ENCODE data around the gene FCRLB.
"Not testable (repeated sequence)": the region's sequence is repeated elsewhere in the genome, so short reads cannot be mapped to it uniquely, and the experiment has no call there.

FCRLB gene

DNA sequence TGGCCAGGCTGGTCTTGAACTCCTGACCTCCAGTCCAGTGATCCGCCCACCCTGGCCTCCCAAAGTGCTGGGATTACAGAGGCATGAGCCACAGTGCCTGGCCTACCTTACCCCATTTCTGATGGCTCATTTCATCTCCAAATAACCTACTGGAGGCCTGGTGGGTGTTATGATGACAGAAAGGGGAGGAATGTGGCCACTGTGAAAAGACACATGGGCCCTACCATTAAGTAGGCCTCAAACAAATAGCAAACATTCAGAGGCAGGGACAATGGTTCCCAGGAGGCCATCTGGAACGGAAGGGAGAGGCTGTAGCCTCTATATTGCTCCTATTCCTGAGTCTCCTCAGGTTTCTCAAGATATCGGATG lies 15.2 kb upstream of the FCRLB start:
- Mint-ChIP-seq H3K36me3 (ENCODE audit: low read depth) (no peaks in the 10 kb centered on the region), H3K9me3 (no peaks in the 10 kb centered on the region), H3K4me1 (ENCODE audit: low read depth) (peaks cover 15% of the 10 kb centered on the region), H3K4me3 (no peak overlapping the region), H3K27me3 (peaks cover 42% of the 10 kb centered on the region), H3K27ac (no peak overlapping the region)
- intact Hi-C loops (cut with micrococcal nuclease): no loop called here

DNA sequence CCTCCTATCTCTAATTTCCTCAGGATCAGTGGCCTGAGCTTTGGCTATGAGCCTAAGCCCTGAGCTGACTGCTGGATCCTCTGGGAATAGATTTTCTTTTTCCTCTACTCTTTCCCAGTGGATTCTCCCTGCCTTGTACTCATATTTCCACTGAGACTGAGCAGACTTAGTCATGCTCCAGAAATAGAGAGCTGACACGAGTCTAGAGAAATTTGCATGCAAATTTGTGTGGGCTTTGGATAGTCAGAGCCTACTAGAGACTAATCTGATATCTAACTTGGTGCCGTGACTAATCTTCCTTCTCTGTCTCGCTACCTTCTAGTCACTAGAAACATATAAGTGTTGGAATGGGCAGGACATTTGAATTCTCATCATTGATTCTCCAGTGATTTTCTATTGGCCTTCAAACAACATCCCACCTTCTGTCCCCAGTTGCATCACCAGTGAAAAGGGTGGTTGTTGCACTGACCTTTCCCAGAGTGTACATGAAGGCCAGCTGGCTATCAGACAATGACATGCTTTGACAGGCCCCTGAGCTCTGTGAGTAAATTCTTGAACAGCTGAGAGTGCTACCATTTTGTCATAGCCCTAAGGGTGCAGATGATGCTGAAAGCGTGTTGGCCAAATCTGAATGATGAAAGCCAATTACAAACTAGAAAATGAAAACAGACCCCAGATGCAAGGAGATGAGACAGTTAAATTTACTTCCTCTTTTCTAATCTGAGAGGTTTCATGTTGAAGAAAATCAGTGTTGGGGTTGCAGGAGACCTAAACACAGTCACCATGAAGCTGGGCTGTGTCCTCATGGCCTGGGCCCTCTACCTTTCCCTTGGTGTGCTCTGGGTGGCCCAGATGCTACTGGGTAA lies 14.6 kb upstream of the FCRLB start, which contains the start of gene FCRLA:
FCRLA (plus strand) TSS at position 748 of the 866 bp plus-strand sequence; CDS start at position 784, 36 bp downstream.
- intact Hi-C loops (cut with micrococcal nuclease): no loop called here

DNA sequence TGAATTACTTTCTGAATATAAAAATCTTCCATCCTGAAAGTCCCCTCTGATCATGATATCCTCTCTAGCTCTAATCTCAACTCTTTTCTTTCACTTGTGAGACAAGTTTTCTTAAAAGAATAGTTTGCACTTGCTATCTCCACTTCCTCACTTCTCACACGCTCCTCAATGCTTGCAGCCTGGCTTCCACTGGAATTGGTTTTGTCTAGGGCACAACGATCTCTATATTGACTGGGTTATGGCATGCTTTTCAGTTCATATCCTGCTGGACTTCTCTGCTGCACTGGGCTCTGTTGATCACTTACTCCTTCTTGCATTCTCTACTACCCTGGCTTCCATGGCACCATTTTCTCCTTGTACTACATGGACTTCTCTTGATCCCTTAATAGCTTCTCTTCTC lies 13.8 kb upstream of the FCRLB start:
- Mint-ChIP-seq H3K4me3 (no peak overlapping the region), H3K27me3 (peaks cover 44% of the 10 kb centered on the region), H3K9me3 (no peaks in the 10 kb centered on the region), H3K27ac (no peak overlapping the region), H3K36me3 (ENCODE audit: low read depth) (no peaks in the 10 kb centered on the region), H3K4me1 (ENCODE audit: low read depth) (peaks cover 22% of the 10 kb centered on the region)
- intact Hi-C loops (cut with micrococcal nuclease): no loop called here

More for the DNA sequence above, 14.6 kb upstream of the FCRLB start, which contains the start of gene FCRLA:
- Mint-ChIP-seq H3K27me3 (peaks cover 44% of the 10 kb centered on the region), H3K4me3 (no peak within 1 kb of the TSS), H3K4me1 (ENCODE audit: low read depth) (peaks cover 17% of the 10 kb centered on the region), H3K36me3 (ENCODE audit: low read depth) (no peaks in the 10 kb centered on the region), H3K27ac (no peak within 1 kb of the TSS), H3K9me3 (no peaks in the 10 kb centered on the region)

DNA sequence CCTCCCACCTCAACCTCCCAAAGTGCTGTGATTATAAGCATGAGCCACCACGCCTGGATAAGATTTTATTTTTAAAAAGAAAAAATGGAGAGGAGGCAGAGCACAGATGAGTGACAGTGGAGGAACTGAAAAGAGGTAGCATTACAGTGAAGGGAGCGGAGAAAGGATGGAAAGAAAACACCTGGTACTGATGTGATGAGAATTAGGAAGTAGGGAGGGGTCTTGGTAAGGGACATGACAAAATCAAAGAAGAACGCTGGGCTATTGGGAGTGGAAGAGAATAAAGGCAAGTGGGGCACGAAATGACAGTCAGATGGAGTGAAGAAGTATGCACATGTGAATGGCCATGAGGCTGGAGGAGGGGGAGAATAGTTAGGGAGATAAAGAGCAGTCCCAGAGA lies 12.0 kb upstream of the FCRLB start:
- Mint-ChIP-seq H3K36me3 (ENCODE audit: low read depth) (no peaks in the 10 kb centered on the region), H3K27me3 (peaks cover 43% of the 10 kb centered on the region)
- intact Hi-C loops (cut with micrococcal nuclease): no loop called here

DNA sequence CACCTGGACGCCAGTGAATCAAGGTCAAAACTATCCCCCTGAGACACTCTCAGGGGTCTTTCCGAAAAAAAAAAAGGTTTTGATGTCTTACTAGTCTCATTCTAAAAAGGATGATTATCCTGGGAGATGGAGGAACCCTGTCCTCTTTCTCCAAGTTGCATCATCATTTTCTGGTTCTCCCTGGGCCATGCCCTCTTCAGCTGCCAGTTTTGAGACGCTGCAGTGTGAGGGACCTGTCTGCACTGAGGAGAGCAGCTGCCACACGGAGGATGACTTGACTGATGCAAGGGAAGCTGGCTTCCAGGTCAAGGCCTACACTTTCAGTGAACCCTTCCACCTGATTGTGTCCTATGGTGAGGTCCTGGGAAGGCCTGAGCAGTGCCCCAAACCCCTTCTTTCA lies 10.8 kb upstream of the FCRLB start:
- intact Hi-C loops (cut with micrococcal nuclease): no loop called here
- Mint-ChIP-seq H3K4me1 (ENCODE audit: low read depth) (peaks cover 25% of the 10 kb centered on the region), H3K27ac (no peak overlapping the region), H3K4me3 (no peak overlapping the region), H3K27me3 (peaks cover 55% of the 10 kb centered on the region), H3K36me3 (ENCODE audit: low read depth) (no peaks in the 10 kb centered on the region), H3K9me3 (no peaks in the 10 kb centered on the region)

More for the DNA sequence above, 12.0 kb upstream of the FCRLB start:
- H3K9me3 Mint-ChIP-seq: no peaks in the 10 kb centered on the region
- no peak overlapping the region for H3K4me3 Mint-ChIP-seq
- peaks cover 22% of the 10 kb centered on the region for H3K4me1 Mint-ChIP-seq (ENCODE audit: low read depth)
- no peak overlapping the region for H3K27ac Mint-ChIP-seq

DNA sequence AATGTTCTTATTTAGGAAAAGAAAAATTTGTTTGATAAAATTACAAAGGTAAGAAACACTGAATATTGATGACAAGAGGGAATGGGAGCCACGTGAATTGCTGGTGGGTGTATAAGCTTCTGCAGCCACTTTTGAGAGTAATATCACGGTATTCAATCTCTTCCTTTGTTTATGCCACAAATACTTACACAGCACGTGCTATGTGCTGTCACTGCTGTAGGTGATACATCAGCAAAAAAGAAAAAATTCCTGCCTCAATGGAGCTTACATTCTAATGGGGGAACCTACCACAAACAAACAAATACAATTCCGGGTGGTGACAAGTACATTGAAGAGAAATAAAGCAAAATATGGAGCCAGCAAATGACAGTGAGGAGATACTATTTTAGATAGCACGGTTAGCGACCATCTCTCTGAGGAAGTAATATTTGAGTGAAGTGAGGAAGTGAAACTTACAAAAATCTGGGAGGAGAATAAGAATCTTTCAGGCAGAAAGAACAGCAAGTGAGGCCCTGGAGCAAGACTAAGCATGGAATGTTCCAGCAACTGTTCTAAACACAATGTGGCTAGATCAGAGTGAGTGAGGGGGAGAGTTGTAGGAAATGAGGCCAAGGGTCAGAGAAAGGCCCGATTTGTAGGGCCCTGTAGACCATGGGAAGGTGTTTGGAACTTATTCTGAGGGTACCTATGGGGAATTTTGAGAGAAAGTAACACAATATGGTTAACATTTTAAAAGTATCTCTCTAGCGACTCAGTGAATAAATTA lies 2.6 kb upstream of the FCRLB start:
- no peaks in the 10 kb centered on the region for H3K36me3 Mint-ChIP-seq (ENCODE audit: low read depth)
- H3K4me1 Mint-ChIP-seq (ENCODE audit: low read depth): peaks cover 73% of the 10 kb centered on the region
- peak overlapping the region; percentile 39 for H3K27ac Mint-ChIP-seq
- no peaks in the 10 kb centered on the region for H3K9me3 Mint-ChIP-seq
- intact Hi-C loops (cut with micrococcal nuclease): no loop called here
- H3K4me3 Mint-ChIP-seq: no peak overlapping the region
- H3K27me3 Mint-ChIP-seq: peaks cover 31% of the 10 kb centered on the region

DNA sequence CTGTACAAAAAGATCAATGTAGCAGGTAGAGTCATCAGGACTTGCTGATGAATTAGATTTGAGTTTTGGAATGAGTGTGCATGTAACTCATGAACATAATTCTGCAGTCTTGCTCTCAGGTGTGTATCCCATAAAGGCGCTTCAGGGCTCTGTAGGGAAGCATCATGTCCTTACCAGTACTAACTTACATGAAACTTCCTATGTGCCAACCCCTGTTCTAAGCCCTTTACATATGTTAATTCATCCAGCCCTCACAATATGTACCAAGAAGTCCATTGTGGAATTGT lies 2.1 kb upstream of the FCRLB start:
- Mint-ChIP-seq H3K27ac (peak overlapping the region; percentile 39), H3K4me3 (no peak overlapping the region), H3K36me3 (ENCODE audit: low read depth) (no peaks in the 10 kb centered on the region), H3K4me1 (ENCODE audit: low read depth) (peaks cover 77% of the 10 kb centered on the region), H3K27me3 (peaks cover 34% of the 10 kb centered on the region), H3K9me3 (no peaks in the 10 kb centered on the region)
- intact Hi-C loops (cut with micrococcal nuclease): no loop called here

DNA sequence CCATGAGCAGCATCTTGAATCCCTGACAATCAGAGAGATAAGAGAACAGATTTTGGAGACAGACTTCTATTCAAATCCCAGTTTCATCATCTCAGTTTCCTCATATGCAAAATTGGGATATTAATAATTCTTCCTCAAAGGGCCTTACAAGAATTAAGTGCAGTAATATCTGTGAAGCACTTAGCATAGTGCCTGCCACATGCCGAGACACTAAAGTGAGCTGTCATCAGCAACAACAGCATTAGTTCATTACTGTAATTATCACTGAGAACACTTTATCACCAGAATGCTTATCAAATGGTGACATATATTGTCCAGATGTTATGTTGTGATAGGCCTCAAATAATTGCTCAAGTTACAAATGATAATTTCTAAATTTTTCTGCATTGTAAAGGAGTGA lies 922 bp upstream of the FCRLB start:
- no peaks in the 10 kb centered on the region for H3K36me3 Mint-ChIP-seq (ENCODE audit: low read depth)
- H3K9me3 Mint-ChIP-seq: no peaks in the 10 kb centered on the region
- peaks cover 85% of the 10 kb centered on the region for H3K4me1 Mint-ChIP-seq (ENCODE audit: low read depth)
- no peak overlapping the region for H3K4me3 Mint-ChIP-seq
- no peak overlapping the region for H3K27ac Mint-ChIP-seq
- peaks cover 31% of the 10 kb centered on the region for H3K27me3 Mint-ChIP-seq
- intact Hi-C loops (cut with micrococcal nuclease): no loop called here

DNA sequence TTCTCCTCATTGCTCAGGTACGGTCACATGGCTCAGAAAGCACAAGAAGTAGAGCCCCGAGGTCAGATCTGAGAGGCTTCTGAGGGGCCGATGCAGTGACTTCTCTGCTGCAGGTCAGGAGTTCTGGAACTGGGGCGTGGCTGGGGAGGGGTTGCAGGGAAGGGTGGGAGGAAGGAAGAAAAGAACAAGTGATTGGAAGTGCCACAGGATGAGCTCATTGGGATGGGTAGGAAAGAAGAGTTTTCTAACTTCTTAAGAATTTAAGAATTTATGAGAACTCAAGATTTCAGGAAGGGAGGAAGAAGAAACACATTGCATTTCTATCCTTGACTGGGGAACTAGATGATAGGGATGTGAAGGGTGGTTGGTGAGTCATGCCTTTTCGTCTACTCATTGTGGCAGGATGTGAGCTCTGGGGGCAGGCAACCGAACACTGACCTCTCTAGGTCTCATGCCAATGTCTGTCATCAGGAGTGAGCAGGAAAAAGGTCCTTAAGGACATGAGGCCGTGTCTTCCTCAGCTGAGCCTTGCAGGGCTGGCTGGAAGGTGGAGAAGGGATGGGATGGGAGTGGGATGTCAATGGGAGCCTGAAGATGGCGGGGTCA lies 497 bp downstream of the FCRLB start:
- Mint-ChIP-seq H3K27me3 (peaks cover 20% of the 10 kb centered on the region), H3K9me3 (no peaks in the 10 kb centered on the region), H3K4me3 (no peak overlapping the region), H3K27ac (peak overlapping the region; percentile 72), H3K4me1 (ENCODE audit: low read depth) (peaks cover 91% of the 10 kb centered on the region), H3K36me3 (ENCODE audit: low read depth) (peaks cover 5% of the 10 kb centered on the region)
- intact Hi-C loops (cut with micrococcal nuclease): no loop called here

DNA sequence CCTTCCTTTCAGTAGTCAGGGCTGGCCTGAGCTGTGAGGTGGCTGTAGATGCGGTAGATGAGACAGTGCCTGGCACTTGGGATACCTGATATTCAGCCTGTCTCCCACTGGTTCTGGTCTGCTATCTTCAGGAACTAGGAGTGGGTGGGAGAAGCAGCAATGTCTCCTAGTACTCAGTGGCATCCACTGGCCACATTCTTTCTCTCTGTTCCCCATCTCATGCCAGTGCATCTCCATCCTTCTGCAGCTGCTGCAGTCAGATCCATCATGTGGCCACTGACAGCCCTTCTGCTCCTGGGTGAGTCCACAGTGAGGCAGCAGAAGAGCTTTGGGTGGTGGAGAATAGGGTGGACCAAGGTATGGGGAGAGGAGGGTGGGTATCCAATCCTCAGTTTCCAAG lies 1.1 kb downstream of the FCRLB start:
- Mint-ChIP-seq H3K27me3 (peaks cover 15% of the 10 kb centered on the region), H3K4me1 (ENCODE audit: low read depth) (peaks cover 87% of the 10 kb centered on the region), H3K9me3 (no peaks in the 10 kb centered on the region), H3K4me3 (no peak overlapping the region), H3K36me3 (ENCODE audit: low read depth) (peaks cover 6% of the 10 kb centered on the region), H3K27ac (peak overlapping the region; percentile 72)
- intact Hi-C loops (cut with micrococcal nuclease): no loop called here

DNA sequence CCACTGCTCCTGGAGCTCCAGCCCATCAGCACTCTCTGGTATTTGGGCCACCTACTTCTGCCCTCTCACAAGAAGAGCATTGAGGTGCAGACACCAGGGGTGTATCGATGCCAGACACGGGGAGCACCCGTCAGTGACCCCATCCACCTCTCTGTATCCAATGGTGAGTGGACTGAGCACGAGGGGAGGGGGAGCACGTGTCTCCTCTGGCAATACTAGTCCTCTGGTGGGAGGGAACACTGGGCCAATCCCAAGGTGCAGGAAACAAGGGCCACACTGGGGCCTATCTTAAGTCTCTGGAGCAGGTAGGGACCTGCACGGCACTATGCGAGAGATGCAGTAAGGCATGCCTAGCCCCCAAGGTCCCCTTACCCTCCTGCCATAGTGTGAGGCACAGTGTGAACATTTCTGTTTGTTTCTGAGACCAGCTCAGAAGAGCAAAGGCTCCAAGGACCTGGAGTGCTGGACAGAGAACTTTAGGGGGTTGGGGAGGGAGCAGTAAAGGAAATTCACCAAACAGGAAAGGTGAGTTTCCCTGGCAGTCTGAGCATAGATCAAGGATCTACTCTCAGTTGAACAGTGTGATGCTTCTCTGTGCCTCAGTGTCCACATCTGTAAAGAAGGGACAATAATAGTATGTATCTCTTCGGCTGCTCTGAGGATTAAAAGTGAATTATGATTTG lies 2.3 kb downstream of the FCRLB start:
- Mint-ChIP-seq H3K4me1 (ENCODE audit: low read depth) (peaks cover 86% of the 10 kb centered on the region), H3K27me3 (peaks cover 14% of the 10 kb centered on the region)
- intact Hi-C loops (cut with micrococcal nuclease): no loop called here

DNA sequence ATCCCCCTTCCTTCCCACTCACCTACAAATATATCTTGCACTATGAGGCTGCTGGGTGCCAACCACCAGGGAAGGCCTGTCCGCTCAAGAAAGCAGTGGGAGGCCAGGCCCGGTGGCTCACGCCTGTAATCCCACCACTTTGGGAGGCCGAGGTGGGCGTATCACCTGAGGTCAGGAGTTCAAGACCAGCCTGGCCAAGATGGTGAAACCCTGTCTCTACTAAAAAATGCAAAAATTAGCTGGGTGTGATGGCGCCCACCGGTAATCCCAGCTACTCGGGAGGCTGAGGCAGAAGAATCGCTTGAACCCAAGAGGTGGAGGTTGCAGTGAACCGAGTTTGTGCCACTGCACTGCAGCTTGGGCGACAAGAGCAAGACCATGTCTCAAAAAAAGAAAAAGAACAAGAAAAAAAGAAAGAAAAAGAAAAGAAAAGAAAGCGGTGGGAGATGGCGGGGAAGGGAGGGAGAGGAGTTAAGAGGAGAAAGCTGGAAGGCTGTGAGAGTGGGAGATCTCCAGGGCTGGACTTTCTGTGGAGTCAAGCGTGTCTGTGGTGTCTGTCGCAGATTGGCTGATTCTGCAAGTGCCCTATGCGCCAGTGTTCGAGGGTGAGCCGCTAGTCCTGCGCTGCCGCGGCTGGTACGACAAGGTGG lies 4.0 kb downstream of the FCRLB start:
- H3K36me3 Mint-ChIP-seq (ENCODE audit: low read depth); intact Hi-C loops (cut with micrococcal nuclease); H3K9me3 Mint-ChIP-seq: not testable (repeated sequence)
- H3K27me3 Mint-ChIP-seq: peaks cover 13% of the 10 kb centered on the region
- H3K4me3 Mint-ChIP-seq: peak overlapping the region; percentile 82
- H3K27ac Mint-ChIP-seq: peak overlapping the region; percentile 86
- peaks cover 86% of the 10 kb centered on the region for H3K4me1 Mint-ChIP-seq (ENCODE audit: low read depth)

More for the DNA sequence above, 2.3 kb downstream of the FCRLB start:
- no peak overlapping the region for H3K27ac Mint-ChIP-seq
- H3K9me3 Mint-ChIP-seq: no peaks in the 10 kb centered on the region
- no peak overlapping the region for H3K4me3 Mint-ChIP-seq
- peaks cover 6% of the 10 kb centered on the region for H3K36me3 Mint-ChIP-seq (ENCODE audit: low read depth)

DNA sequence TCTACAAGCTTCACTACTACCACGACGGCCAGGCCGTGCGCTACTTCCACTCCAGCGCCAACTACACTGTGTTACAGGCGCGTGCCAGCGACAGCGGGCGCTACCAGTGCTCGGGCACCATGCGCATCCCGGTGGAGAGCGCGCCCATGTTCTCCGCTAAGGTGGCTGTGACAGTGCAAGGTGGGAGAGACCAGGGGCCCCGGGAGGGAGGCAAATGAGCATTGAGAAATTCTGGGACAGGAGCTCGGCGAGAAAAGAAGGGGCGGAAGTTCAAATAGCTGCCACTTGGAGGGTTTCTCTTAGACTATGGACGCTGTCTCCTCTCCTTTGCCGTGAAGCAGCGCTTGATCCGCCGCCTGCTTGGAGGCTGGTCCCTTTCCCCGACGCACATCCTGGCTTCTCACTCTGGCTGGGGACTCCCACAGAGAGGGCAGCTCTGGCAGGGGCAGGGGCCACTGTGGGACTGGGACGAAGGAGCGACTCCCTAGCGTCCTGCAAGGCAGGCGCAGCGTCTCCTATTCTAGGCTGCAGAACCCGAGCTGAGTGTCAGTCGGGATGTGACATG lies 4.6 kb downstream of the FCRLB start:
- Mint-ChIP-seq H3K9me3 (no peaks in the 10 kb centered on the region), H3K27ac (peak overlapping the region; percentile 86)
- intact Hi-C loops (cut with micrococcal nuclease): no loop called here

More for the DNA sequence above, 4.6 kb downstream of the FCRLB start:
- Mint-ChIP-seq H3K36me3 (ENCODE audit: low read depth) (peaks cover 6% of the 10 kb centered on the region), H3K27me3 (peaks cover 13% of the 10 kb centered on the region), H3K4me1 (ENCODE audit: low read depth) (peaks cover 81% of the 10 kb centered on the region), H3K4me3 (peak overlapping the region; percentile 82)

All from dendritic cell treated with granulocyte-macrophage colony-stimulating factor and Interleukin-4, amounts not matched to agents 40 ng/mL and 50 ng/mL, for 4 days (primary cell).